Peyer's patch (tissue), 4 donors: ENCODE measurements around the gene EHMT2.

Experiments
- CTCF ChIP-seq, 6 experiments: fragments of 450-650 bp in 4 of 6; fragments of 200-600 bp in 2 of 6; sonication (generic) in 1 of 6; IDR thresholded peaks; one replicate each; pipeline ENCODE4 v1.5.1; 2017 to 2019; ENCODE audit warnings: antibody characterized with exemption in 6 of 6, mild to moderate bottlenecking in 3 of 6, moderate library complexity in 1 of 6
- POLR2A ChIP-seq, 2 donors: fragments of 450-650 bp; IDR thresholded peaks; one replicate each; pipeline ENCODE4 v1.5.1; 2017; ENCODE audit warnings: antibody characterized with exemption in 2 of 2, mild to moderate bottlenecking in 2 of 2, moderate library complexity in 2 of 2

GRCh38 chr6:31933537-31933936 is 36.0 kb upstream of the EHMT2 start:
- TF ChIP-seq POLR2A (IDR thresholded peaks at IDR 0.05) (no peak), CTCF (IDR thresholded peaks at IDR 0.05) (no peak)
